ENCODE results near the gene DUSP1. TPM values are rescaled to one million over a fixed set of nuclear protein-coding genes. Genes with fewer than 3 reads are reported as not detected.
A peak's percentile ranks its signal among the peaks of the same experiment; 100 is the strongest.

DUSP1 gene
- total and polyA plus RNA-seq, 9 of the 15 experiments (the other 6 are each of a cell fraction or from before 2014, with no cell fraction given): 2.1 to 14.2 (median 8.5) TPM

GRCh38 chr5:172789687-172790495 is 18.9 kb upstream of the DUSP1 start (continued):
- TF ChIP-seq, protein P1, sequence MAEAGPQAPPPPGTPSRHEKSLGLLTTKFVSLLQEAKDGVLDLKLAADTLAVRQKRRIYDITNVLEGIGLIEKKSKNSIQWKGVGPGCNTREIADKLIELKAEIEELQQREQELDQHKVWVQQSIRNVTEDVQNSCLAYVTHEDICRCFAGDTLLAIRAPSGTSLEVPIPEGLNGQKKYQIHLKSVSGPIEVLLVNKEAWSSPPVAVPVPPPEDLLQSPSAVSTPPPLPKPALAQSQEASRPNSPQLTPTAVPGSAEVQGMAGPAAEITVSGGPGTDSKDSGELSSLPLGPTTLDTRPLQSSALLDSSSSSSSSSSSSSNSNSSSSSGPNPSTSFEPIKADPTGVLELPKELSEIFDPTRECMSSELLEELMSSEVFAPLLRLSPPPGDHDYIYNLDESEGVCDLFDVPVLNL (CRISPR knock-in tag; IDR thresholded peaks at IDR 0.05; ENCODE audit: low read depth): no peak
- no peak; the same call in 1 of the 2 replicates for TF ChIP-seq ELF1 (tag; IDR thresholded peaks at IDR 0.05)
- no peak for TF ChIP-seq ZNF79 (CRISPR knock-in tag; IDR thresholded peaks at IDR 0.05; ENCODE audit: low read depth)
- no peak for TF ChIP-seq TCFL5 (CRISPR knock-in tag; conservative IDR thresholded peaks at IDR 0.05)
- TF ChIP-seq, protein P2, sequence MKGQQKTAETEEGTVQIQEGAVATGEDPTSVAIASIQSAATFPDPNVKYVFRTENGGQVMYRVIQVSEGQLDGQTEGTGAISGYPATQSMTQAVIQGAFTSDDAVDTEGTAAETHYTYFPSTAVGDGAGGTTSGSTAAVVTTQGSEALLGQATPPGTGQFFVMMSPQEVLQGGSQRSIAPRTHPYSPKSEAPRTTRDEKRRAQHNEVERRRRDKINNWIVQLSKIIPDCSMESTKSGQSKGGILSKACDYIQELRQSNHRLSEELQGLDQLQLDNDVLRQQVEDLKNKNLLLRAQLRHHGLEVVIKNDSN (CRISPR knock-in tag; IDR thresholded peaks at IDR 0.05): peak; percentile 83
- TF ChIP-seq, protein P3, sequence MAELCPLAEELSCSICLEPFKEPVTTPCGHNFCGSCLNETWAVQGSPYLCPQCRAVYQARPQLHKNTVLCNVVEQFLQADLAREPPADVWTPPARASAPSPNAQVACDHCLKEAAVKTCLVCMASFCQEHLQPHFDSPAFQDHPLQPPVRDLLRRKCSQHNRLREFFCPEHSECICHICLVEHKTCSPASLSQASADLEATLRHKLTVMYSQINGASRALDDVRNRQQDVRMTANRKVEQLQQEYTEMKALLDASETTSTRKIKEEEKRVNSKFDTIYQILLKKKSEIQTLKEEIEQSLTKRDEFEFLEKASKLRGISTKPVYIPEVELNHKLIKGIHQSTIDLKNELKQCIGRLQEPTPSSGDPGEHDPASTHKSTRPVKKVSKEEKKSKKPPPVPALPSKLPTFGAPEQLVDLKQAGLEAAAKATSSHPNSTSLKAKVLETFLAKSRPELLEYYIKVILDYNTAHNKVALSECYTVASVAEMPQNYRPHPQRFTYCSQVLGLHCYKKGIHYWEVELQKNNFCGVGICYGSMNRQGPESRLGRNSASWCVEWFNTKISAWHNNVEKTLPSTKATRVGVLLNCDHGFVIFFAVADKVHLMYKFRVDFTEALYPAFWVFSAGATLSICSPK (IDR thresholded peaks at IDR 0.05; ENCODE audit: borderline replicate concordance): no peak
- no peak for TF ChIP-seq TAF7 (tag; IDR thresholded peaks at IDR 0.05)
- TF ChIP-seq HEY1 (CRISPR knock-in tag; IDR thresholded peaks at IDR 0.05; ENCODE audit: borderline replicate concordance): no peak
- peak; percentile 53; the same call in 1 of the 2 replicates for TF ChIP-seq NFIC (IDR thresholded peaks at IDR 0.05)
- TF ChIP-seq ZNF644 (tag; IDR thresholded peaks at IDR 0.05; ENCODE audit: low read depth): no peak
- TF ChIP-seq ETS1 (conservative IDR thresholded peaks at IDR 0.05; ENCODE audit: control insufficient read depth, low read depth, low read length): no peak
- no peak for TF ChIP-seq MYC (IDR thresholded peaks at IDR 0.05; ENCODE audit: low read depth, low read length)
- peak; percentile 38; the same call in 1 of the 2 replicates for TF ChIP-seq MYC (CRISPR knock-in tag; IDR thresholded peaks at IDR 0.05; ENCODE audit: borderline replicate concordance, low read depth)
- TF ChIP-seq HNRNPUL1 (IDR thresholded peaks at IDR 0.05; ENCODE audit: low read length): no peak
- TF ChIP-seq CBFA2T2 (conservative IDR thresholded peaks at IDR 0.05): peak; percentile 81
- no peak for TF ChIP-seq SRSF9 (IDR thresholded peaks at IDR 0.05; ENCODE audit: borderline replicate concordance, low read depth, low read length)
- TF ChIP-seq ZNF586 (CRISPR knock-in tag; conservative IDR thresholded peaks at IDR 0.05): no peak
- no peak for TF ChIP-seq NR2C1 (IDR thresholded peaks at IDR 0.05)
- TF ChIP-seq NR2C1 (tag; IDR thresholded peaks at IDR 0.05): 0 out of 2 replicates have a peak, but pooled peaks have one; percentile 14
- no peak for TF ChIP-seq ZKSCAN3 (CRISPR knock-in tag; IDR thresholded peaks at IDR 0.05)
- TF ChIP-seq CEBPB (tag; IDR thresholded peaks at IDR 0.05): no peak
- TF ChIP-seq XRCC4 (IDR thresholded peaks at IDR 0.05; ENCODE audit: extremely low read depth, insufficient read depth, insufficient read length): no peak
- TF ChIP-seq IFI16 (CRISPR knock-in tag; IDR thresholded peaks at IDR 0.05): no peak
- TF ChIP-seq CBFA2T3 (IDR thresholded peaks at IDR 0.05): 0 out of 2 replicates have a peak, but pooled peaks have one; percentile 14
